GM12878 (cell line): ENCODE measurements around the gene B3GALNT2. TPM values are rescaled to one million over a fixed set of nuclear protein-coding genes. Genes with fewer than 3 reads are reported as not detected.
A peak's percentile ranks its signal among the peaks of the same experiment; 100 is the strongest.

ENCODE experiments used
- BCLAF1 ChIP-seq: fragments of 450-650 bp; IDR thresholded peaks from 2 replicates; pipeline ENCODE4 v1.6.1; 2017; ENCODE audit warnings: antibody characterized with exemption, mild to moderate bottlenecking, moderate library complexity
- BMI1 ChIP-seq: fragments of 450-650 bp; IDR thresholded peaks from 2 replicates; pipeline ENCODE4 v1.6.1; 2016; ENCODE audit warnings: mild to moderate bottlenecking, moderate library complexity, borderline replicate concordance
- CBX5 ChIP-seq: sonication (generic); IDR thresholded peaks from 2 replicates; pipeline ENCODE4 v1.6.1; 2016; ENCODE audit warnings: low read depth, moderate library complexity, mild to moderate bottlenecking, inconsistent platforms
- MYC ChIP-seq: IDR thresholded peaks from 2 replicates; pipeline ENCODE4 v1.6.1; 2011; ENCODE audit warnings: mild to moderate bottlenecking, low read length, moderate library complexity, inconsistent platforms; ENCODE audit not compliant: insufficient read depth, insufficient replicate concordance, insufficient read length, severe bottlenecking
- NFYA ChIP-seq: IDR thresholded peaks from 2 replicates; pipeline ENCODE4 v1.6.1; 2011; ENCODE audit warnings: low read depth, mild to moderate bottlenecking, low read length, improper control_type of control experiment, borderline replicate concordance
- PAX5 ChIP-seq: IDR thresholded peaks from 2 replicates; pipeline ENCODE4 v1.6.1; 2011; ENCODE audit warnings: low read depth, low read length, borderline replicate concordance
- POLR2AphosphoS2 ChIP-seq: IDR thresholded peaks from 2 replicates; pipeline ENCODE4 v1.6.1; 2011; ENCODE audit warnings: low read depth, mild to moderate bottlenecking, low read length, improper control_type of control experiment, moderate library complexity
- REST ChIP-seq: IDR thresholded peaks from 2 replicates; pipeline ENCODE4 v1.6.1; 2012; ENCODE audit warnings: mild to moderate bottlenecking, low read depth, low read length
- SREBF1 ChIP-seq: IDR thresholded peaks from 2 replicates; pipeline ENCODE4 v1.6.1; 2012; ENCODE audit warnings: mild to moderate bottlenecking, low read length
- SUZ12 ChIP-seq: fragments of 200-600 bp; sonication (generic); IDR thresholded peaks from one replicate; pipeline ENCODE4 v1.6.1; 2018; ENCODE audit warnings: antibody characterized with exemption, mild to moderate bottlenecking; ENCODE audit not compliant: unreplicated experiment
- TARDBP ChIP-seq: IDR thresholded peaks from 2 replicates; pipeline ENCODE4 v1.6.1; 2016; ENCODE audit warnings: borderline replicate concordance
- ZNF217 ChIP-seq: fragments of 450-650 bp; IDR thresholded peaks from 2 replicates; pipeline ENCODE4 v1.6.1; 2017; ENCODE audit warnings: antibody characterized with exemption, mild to moderate bottlenecking
- ZNF24 ChIP-seq: fragments of 450-650 bp; IDR thresholded peaks from 2 replicates; pipeline ENCODE4 v1.6.1; 2017; ENCODE audit warnings: antibody characterized with exemption, mild to moderate bottlenecking
- ZNF384 ChIP-seq: IDR thresholded peaks from 2 replicates; pipeline ENCODE4 v1.6.1; 2012; ENCODE audit warnings: low read depth, mild to moderate bottlenecking, low read length, improper control_type of control experiment, borderline replicate concordance
- ZNF687 ChIP-seq: fragments of 450-650 bp; IDR thresholded peaks from 2 replicates; pipeline ENCODE4 v1.6.1; 2017; ENCODE audit warnings: mild to moderate bottlenecking, moderate library complexity
- polyA plus RNA-seq, 11 experiments: library from polyadenylated mRNA; depleted of rRNA in 4 of 11; unstranded in 6 of 11; stranded (reverse) in 5 of 11; fragments of >200 nt; fragmentation: Nextera tagmentation in 4 of 11; fragmentation: Illumina TruSeq in 1 of 11; extraction: Ambion mirVana in 4 of 11; extraction: Trizol in 1 of 11; gene quantifications; 1 replicate in 1 of 11; 2 replicates in 10 of 11; pipeline versions ENCODE4 v1.2.1 to v1.2.3, GENCODE V29; 2011 to 2016; ENCODE audit warnings: inconsistent platforms in 2 of 11, missing spikeins in 2 of 11, low read depth in 1 of 11
- total RNA-seq, 4 experiments: library from RNA; depleted of rRNA in 3 of 4; stranded (reverse); fragments of >200 nt in 3 of 4; fragmentation: Illumina TruSeq in 1 of 4; extraction: Trizol in 1 of 4; gene quantifications; 2 replicates each; pipeline versions ENCODE4 v1.2.1 to v1.2.3, GENCODE V29; 2013 to 2021

The B3GALNT2 gene
- total and polyA plus RNA-seq, 10 of the 15 experiments (the other 5 are each of a cell fraction or from before 2014, with no cell fraction given): 0.77 to 19.7 (median 12.7) TPM

- TF ChIP-seq CBX5: 0 out of 2 replicates have a peak, but pooled peaks have one; percentile 72
- no peak for TF ChIP-seq BCLAF1
- TF ChIP-seq REST: no peak
- no peak for TF ChIP-seq BMI1
- no peak for TF ChIP-seq ZNF24
- peak; percentile 13; the same call in 1 of the 2 replicates for TF ChIP-seq PAX5
- peak; percentile 26 for TF ChIP-seq MYC
- TF ChIP-seq NFYA: no peak
- TF ChIP-seq ZNF687: peak; percentile 23; the same call in 1 of the 2 replicates
- no peak for TF ChIP-seq ZNF384
- peak; percentile 67; the same call in 1 of the 2 replicates for TF ChIP-seq SREBF1
- TF ChIP-seq POLR2AphosphoS2: no peak
- no peak for TF ChIP-seq ZNF217
- TF ChIP-seq SUZ12: no peak
- no peak; the same call in 1 of the 2 replicates for TF ChIP-seq TARDBP
Observed at GRCh38 chr1:235504494-235505222, 406 bp upstream of the B3GALNT2 start (continued).
